Measurements from ENCODE around the gene SPAG8.

GRCh38 chr9:35776018-35776417 is 36.0 kb downstream of the SPAG8 start:
- no peak for TF ChIP-seq CTCF (IDR thresholded peaks at IDR 0.05)
- TF ChIP-seq EP300 (IDR thresholded peaks at IDR 0.05) = no peak
- no peak for TF ChIP-seq POLR2A (IDR thresholded peaks at IDR 0.05; ENCODE audit: low read depth)
- TF ChIP-seq POLR2AphosphoS5 (IDR thresholded peaks at IDR 0.05) = no peak
